HepG2 (cell line): Measurements from ENCODE around the gene POLR2H. TPM values are rescaled to one million over a fixed set of nuclear protein-coding genes. Genes with fewer than 3 reads are reported as not detected.

ENCODE experiments used
- CEBPG ChIP-seq: IDR thresholded peaks from 2 replicates; pipeline ENCODE4 v1.6.1; 2016
- HNF1A ChIP-seq, 2 experiments: sonication (generic) in 1 of 2; formaldehyde crosslinking in 1 of 2; IDR thresholded peaks; 2 replicates each; pipeline versions ENCODE4 v1.4.0 to v1.6.1; 2016 to 2020; ENCODE audit warnings: borderline replicate concordance in 1 of 2, low read depth in 1 of 2, mild to moderate bottlenecking in 1 of 2, missing genetic modification reagents in 1 of 2
- HOMEZ ChIP-seq: IDR thresholded peaks from 2 replicates; pipeline ENCODE4 v1.6.1; 2016; ENCODE audit warnings: low read depth
- MLLT10 ChIP-seq: sonication (generic); formaldehyde crosslinking; IDR thresholded peaks from 2 replicates; pipeline ENCODE4 v1.4.0; 2020; ENCODE audit warnings: missing genetic modification reagents
- STAT6 ChIP-seq: sonication (generic); formaldehyde crosslinking; IDR thresholded peaks from 2 replicates; pipeline ENCODE4 v1.4.0; 2020; ENCODE audit warnings: missing genetic modification reagents, mild to moderate bottlenecking, borderline replicate concordance
- TMF1 ChIP-seq: sonication (generic); formaldehyde crosslinking; IDR thresholded peaks from 2 replicates; pipeline ENCODE4 v1.8.1; 2022; ENCODE audit warnings: low read depth, missing genetic modification reagents
- ZBTB20 ChIP-seq: sonication (generic); formaldehyde crosslinking; IDR thresholded peaks from 2 replicates; pipeline ENCODE4 v1.8.1; 2023; ENCODE audit warnings: missing genetic modification reagents, low read depth, mild to moderate bottlenecking, borderline replicate concordance
- ZNF318 ChIP-seq: sonication (generic); formaldehyde crosslinking; IDR thresholded peaks from 2 replicates; pipeline ENCODE4 v1.4.0; 2020; ENCODE audit warnings: mild to moderate bottlenecking, missing genetic modification reagents
- ZNF550 ChIP-seq: sonication (generic); formaldehyde crosslinking; IDR thresholded peaks from 2 replicates; pipeline ENCODE4 v1.4.0; 2020; ENCODE audit warnings: mild to moderate bottlenecking, missing genetic modification reagents, borderline replicate concordance
- ZNF678 ChIP-seq: sonication (generic); formaldehyde crosslinking; IDR thresholded peaks from 2 replicates; pipeline ENCODE4 v1.4.0; 2020; ENCODE audit warnings: mild to moderate bottlenecking, missing genetic modification reagents
- ZNF788 ChIP-seq: sonication (generic); formaldehyde crosslinking; IDR thresholded peaks from 2 replicates; pipeline ENCODE4 v1.5.0; 2020; ENCODE audit warnings: mild to moderate bottlenecking, missing genetic modification reagents, borderline replicate concordance
- polyA plus RNA-seq, 8 experiments: library from polyadenylated mRNA; depleted of rRNA in 3 of 8; stranded (reverse) in 7 of 8; unstranded in 1 of 8; fragments of >200 nt; fragmentation: Illumina TruSeq in 4 of 8; extraction: Trizol in 4 of 8; gene quantifications; 2 replicates each; pipeline versions ENCODE4 v1.2.1 to v1.2.3, GENCODE V29; 2011 to 2016; ENCODE audit warnings: low read depth in 4 of 8, missing spikeins in 1 of 8, mixed read lengths in 1 of 8; ENCODE audit not compliant: insufficient read depth in 1 of 8
- total RNA-seq, 5 experiments: library from RNA; depleted of rRNA; stranded (reverse); fragments of >200 nt; fragmentation: Illumina TruSeq; extraction: Trizol; gene quantifications; 2 replicates each; pipeline ENCODE4 v1.2.3, GENCODE V29; 2016; ENCODE audit warnings: low read depth in 1 of 5

Gene POLR2H
- total and polyA plus RNA-seq, 2 of the 13 experiments (the other 11 are each of a cell fraction or from before 2014, with no cell fraction given) = 118 to 194 TPM

- no peak for TF ChIP-seq HOMEZ (CRISPR knock-in tag)
- no peak for TF ChIP-seq MLLT10 (CRISPR knock-in tag)
- 0 out of 2 replicates have a peak, but pooled peaks have one; percentile 28 for TF ChIP-seq HNF1A (IDR thresholded peaks at IDR 0.05; ENCODE audit: low read depth)
- no peak for TF ChIP-seq HNF1A (CRISPR knock-in tag; IDR thresholded peaks at IDR 0.05; ENCODE audit: borderline replicate concordance)
- no peak for TF ChIP-seq TMF1 (CRISPR knock-in tag)
- TF ChIP-seq ZNF318 (CRISPR knock-in tag) = no peak
- no peak for TF ChIP-seq ZNF678
- TF ChIP-seq ZNF550 (CRISPR knock-in tag) = no peak
- TF ChIP-seq CEBPG (CRISPR knock-in tag) = 0 out of 2 replicates have a peak, but pooled peaks have one; percentile 6
- no peak for TF ChIP-seq ZNF788 (CRISPR knock-in tag)
- no peak for TF ChIP-seq ZBTB20 (CRISPR knock-in tag)
- peak; percentile 22; the same call in 1 of the 2 replicates for TF ChIP-seq STAT6 (CRISPR knock-in tag)
Measured at GRCh38 chr3:184377882-184378445, 16.5 kb downstream of the POLR2H start, which contains the start of gene THPO (continued).
